Measurements from ENCODE around the gene PCDH7. TPM values are rescaled to one million over a fixed set of nuclear protein-coding genes. Genes with fewer than 3 reads are reported as not detected.

PCDH7 gene
- total and polyA plus RNA-seq, 2 experiments from 2014 or later: 2.4 to 10.8 TPM

DNA sequence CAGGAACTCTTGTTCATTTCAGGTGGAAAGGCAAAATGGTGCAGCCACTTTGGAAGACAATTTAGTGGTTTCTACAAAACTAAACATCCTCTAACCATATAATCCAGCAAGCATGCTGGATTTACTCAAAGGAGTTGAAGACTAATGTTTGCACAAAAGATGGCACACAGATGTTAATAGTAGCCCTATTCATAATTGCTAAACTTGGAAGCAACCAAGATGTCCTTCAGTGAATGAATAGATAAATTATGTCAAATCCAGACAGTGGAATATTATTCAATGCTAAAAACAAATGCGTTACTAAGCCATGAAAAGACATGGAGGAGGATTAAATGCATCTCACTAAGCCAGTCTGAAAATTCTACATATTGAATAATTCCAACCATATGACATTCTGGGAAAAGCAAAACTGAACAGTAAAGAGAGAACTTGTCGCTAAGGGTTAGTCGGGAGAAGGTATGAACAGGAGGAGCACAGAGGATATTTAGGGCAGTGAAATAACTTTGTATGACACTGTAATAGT lies 48.2 kb upstream of the PCDH7 start (continued):
- TF ChIP-seq, protein P1, sequence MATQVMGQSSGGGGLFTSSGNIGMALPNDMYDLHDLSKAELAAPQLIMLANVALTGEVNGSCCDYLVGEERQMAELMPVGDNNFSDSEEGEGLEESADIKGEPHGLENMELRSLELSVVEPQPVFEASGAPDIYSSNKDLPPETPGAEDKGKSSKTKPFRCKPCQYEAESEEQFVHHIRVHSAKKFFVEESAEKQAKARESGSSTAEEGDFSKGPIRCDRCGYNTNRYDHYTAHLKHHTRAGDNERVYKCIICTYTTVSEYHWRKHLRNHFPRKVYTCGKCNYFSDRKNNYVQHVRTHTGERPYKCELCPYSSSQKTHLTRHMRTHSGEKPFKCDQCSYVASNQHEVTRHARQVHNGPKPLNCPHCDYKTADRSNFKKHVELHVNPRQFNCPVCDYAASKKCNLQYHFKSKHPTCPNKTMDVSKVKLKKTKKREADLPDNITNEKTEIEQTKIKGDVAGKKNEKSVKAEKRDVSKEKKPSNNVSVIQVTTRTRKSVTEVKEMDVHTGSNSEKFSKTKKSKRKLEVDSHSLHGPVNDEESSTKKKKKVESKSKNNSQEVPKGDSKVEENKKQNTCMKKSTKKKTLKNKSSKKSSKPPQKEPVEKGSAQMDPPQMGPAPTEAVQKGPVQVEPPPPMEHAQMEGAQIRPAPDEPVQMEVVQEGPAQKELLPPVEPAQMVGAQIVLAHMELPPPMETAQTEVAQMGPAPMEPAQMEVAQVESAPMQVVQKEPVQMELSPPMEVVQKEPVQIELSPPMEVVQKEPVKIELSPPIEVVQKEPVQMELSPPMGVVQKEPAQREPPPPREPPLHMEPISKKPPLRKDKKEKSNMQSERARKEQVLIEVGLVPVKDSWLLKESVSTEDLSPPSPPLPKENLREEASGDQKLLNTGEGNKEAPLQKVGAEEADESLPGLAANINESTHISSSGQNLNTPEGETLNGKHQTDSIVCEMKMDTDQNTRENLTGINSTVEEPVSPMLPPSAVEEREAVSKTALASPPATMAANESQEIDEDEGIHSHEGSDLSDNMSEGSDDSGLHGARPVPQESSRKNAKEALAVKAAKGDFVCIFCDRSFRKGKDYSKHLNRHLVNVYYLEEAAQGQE (IDR thresholded peaks at IDR 0.05; ENCODE audit: unreplicated experiment): no peak
- TF ChIP-seq, protein P2, sequence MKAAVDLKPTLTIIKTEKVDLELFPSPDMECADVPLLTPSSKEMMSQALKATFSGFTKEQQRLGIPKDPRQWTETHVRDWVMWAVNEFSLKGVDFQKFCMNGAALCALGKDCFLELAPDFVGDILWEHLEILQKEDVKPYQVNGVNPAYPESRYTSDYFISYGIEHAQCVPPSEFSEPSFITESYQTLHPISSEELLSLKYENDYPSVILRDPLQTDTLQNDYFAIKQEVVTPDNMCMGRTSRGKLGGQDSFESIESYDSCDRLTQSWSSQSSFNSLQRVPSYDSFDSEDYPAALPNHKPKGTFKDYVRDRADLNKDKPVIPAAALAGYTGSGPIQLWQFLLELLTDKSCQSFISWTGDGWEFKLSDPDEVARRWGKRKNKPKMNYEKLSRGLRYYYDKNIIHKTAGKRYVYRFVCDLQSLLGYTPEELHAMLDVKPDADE (IDR thresholded peaks at IDR 0.05): no peak
- TF ChIP-seq EZH2 (IDR thresholded peaks at IDR 0.05; ENCODE audit: low read depth, unreplicated experiment) (no peak), POLR2AphosphoS5 (IDR thresholded peaks at IDR 0.05; ENCODE audit: low read depth) (no peak), NANOG (IDR thresholded peaks at IDR 0.05; ENCODE audit: borderline replicate concordance) (no peak)

DNA sequence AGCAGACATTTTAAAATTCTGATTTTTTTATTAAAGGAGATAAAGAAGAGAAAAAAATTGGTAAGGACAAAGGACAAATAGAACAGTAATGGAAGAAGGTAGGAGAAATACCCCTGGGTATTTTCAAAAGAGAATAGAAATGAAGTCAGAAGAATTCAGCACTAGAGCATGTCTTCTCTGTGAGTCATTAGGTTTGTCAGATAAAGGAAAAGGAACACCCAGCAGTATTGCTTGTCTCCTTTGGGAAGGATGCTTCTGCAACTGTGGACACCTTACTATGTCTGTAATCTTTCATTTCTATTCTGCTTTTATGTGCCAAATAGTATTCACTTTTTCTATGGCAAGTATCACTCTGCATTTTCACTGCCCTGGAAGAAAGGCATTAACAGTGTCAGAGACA lies 24.0 kb upstream of the PCDH7 start:
- Mint-ChIP-seq H3K4me1 (no peaks in the 10 kb centered on the region), H3K36me3 (ENCODE audit: low read depth) (no peaks in the 10 kb centered on the region), H3K27me3 (ENCODE audit: insufficient read depth, low read depth, poor library complexity) (no peaks in the 10 kb centered on the region), H3K27ac (no peak overlapping the region), H3K4me3 (no peak overlapping the region), H3K9me3 (no peaks in the 10 kb centered on the region)
- H3K36me3 ChIP-seq (ENCODE audit: insufficient read depth): no peaks in the 10 kb centered on the region
- no peaks in the 10 kb centered on the region for H4K20me1 ChIP-seq (replicated peaks; ENCODE audit: insufficient read depth)
- TF ChIP-seq NANOG (IDR thresholded peaks at IDR 0.05; ENCODE audit: borderline replicate concordance) (no peak), POLR2AphosphoS5 (IDR thresholded peaks at IDR 0.05; ENCODE audit: low read depth) (no peak), ZNF114 (CRISPR knock-in tag; IDR thresholded peaks at IDR 0.05) (no peak), EZH2 (IDR thresholded peaks at IDR 0.05; ENCODE audit: low read depth, unreplicated experiment) (no peak), EZH2phosphoT487 (IDR thresholded peaks at IDR 0.05; ENCODE audit: unreplicated experiment) (no peak), ZNF331 (CRISPR knock-in tag; IDR thresholded peaks at IDR 0.05; ENCODE audit: low read depth) (no peak)
- TF ChIP-seq, protein P2 (IDR thresholded peaks at IDR 0.05): no peak
- TF ChIP-seq, protein P1 (IDR thresholded peaks at IDR 0.05; ENCODE audit: unreplicated experiment): no peak
- H3K9me2 ChIP-seq (ENCODE audit: insufficient read depth): no peaks in the 10 kb centered on the region
- ATAC-seq (no peak), DNase-seq (ENCODE audit: low spot score) (no peak)
- no peaks in the 10 kb centered on the region for H3K4me1 ChIP-seq (ENCODE audit: insufficient read depth)
- H3K79me2 ChIP-seq (replicated peaks; ENCODE audit: insufficient read depth): no peaks in the 10 kb centered on the region
- H2AFZ ChIP-seq: no peak overlapping the region
- H3K4me2 ChIP-seq: no peak overlapping the region
- H3K4me3 ChIP-seq: no peak overlapping the region
- H3K27ac ChIP-seq (ENCODE audit: low read depth): no peak overlapping the region
- no peaks in the 10 kb centered on the region for H3K27me3 ChIP-seq (ENCODE audit: insufficient read depth)
- H3F3A ChIP-seq (replicated peaks; ENCODE audit: low read depth): no peaks in the 10 kb centered on the region
